Right kidney (tissue), 1 donor: ENCODE data around the gene CCDC174.

Experiments used
- DNase-seq: peaks from one replicate; pipeline ENCODE4 v3.0.0-alpha.2; 2016

CCDC174 gene

GRCh38 chr3:14701676-14702075 is 50.1 kb downstream of the CCDC174 start:
- DNase-seq = no peak

DNA sequence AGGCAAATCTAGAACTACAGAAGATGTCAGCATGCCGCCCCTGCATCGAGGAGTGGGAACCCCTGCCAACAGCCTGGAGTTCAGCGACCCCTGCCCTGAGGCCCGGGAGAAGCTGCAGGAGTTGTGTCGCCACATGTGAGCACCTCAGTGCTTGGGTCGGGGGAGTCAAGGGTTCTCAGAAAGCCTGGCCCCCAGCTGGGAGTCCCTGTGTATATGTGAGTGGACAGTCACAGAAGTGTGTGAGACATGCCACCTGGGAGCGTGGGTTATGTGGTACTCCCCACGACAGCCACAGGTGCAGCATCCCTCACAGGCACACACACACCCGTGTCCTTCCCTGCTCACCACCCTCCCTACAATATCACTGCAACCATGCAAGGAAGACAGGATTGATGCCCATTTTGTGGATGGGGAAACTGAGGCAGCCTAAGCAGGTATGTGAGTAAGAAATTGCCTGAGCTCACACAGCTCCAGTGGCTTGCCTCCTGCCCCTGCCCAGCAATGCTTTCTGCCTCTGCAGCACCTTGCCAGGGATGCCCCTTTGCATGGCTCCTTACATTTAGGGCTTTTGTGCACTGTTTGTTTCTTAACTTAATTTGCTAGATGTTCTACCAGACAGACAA is 51.7 kb downstream of the CCDC174 start:
- no peak for DNase-seq

DNA sequence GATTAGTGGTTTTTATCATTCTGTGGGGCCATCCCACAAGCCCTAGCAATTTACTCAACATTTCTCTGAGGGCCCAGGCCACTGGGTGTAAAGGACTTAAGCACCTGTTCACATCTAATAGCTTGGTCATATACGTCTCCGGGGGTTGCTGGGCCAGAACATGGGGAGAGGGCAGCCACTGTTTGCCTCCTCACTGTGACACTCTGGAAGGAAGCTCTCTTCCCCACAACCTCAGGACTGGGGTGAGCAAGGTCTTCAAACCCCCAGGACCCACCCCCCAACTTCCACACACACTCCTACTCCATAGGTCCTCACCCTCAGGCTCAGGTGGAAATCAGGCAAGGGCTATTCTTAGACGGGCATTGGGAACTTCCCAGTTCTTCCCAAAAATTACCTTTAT is 52.2 kb downstream of the CCDC174 start:
- DNase-seq = no peak

- no peak for DNase-seq
These were observed 54.5 kb downstream of the CCDC174 start for GRCh38 chr3:14706096-14706495.

DNA sequence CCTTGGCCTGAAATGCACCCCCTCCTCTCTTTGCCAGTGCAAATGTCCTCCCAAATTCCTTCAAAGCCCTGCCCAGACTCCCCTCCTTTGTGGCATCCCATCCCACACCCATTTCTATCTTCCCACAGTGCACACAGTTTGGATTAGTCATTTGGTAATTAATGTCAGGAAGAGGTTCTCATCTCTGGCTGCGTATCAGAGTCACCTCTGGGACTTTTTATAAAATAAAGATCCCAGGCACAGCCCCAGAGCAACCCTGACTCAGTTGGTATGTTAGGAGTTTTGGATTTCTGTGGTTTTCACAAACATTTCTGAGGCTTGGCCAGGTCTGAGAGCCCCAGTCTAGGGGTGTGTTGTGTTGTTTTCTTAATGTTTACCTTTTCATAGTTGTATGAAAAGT is 65.0 kb downstream of the CCDC174 start:
- no peak for DNase-seq

- DNase-seq = no peak
These were observed 65.7 kb downstream of the CCDC174 start for GRCh38 chr3:14717307-14717706.

DNA sequence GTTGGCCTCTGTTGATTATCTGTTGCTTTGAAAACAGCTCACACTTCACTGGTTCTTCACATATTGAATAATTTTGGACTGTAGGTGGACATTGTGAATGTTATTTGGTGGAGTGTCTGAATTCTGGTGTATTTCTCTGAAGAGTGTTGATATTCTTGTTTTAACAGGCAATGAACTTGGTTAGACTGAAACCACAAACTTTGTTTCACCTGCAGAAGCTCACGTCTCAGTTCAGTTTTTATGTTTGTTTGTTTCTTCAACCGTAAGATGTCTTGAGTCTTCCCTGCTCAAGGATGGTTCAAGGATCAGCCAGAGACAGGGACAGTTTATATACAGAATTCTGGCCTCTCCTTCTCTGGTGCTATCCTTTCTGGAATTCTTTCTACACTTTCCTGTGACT is 67.0 kb downstream of the CCDC174 start:
- DNase-seq = no peak

DNA sequence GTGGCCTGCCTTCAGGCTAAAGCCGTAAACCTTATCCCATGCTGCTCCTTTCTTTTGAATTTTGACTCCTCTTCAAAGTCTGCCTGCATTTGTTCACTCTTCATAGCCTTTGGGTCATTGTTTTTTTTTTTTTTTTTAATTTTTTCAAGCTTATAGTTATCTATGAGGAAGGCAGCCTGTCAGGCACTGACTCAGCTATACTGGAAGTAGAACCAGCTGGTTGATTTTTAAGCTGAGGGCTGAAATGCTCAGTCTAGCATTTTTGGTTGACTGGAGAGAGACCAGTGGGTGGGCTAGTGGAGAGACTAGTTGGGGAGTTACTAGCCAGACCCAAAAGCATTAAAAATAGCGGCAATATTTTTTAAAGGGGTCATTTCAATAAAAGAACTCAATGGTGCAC is 67.4 kb downstream of the CCDC174 start:
- no peak for DNase-seq

- DNase-seq = no peak
These were observed 69.7 kb downstream of the CCDC174 start for GRCh38 chr3:14721126-14721864.
